GM23248 (cell line): ENCODE measurements around the gene IFNL1. TPM values are rescaled to one million over a fixed set of nuclear protein-coding genes. Genes with fewer than 3 reads are reported as not detected.

Experiments
- DNase-seq: peaks from one replicate; pipeline ENCODE4 v3.0.0-alpha.2; 2015
- H2AFZ ChIP-seq: fragments of 200-600 bp; sonication (generic); 2 replicates; pipeline ENCODE4 v1.6.1; 2016; ENCODE audit warnings: antibody characterized with exemption
- H3F3A ChIP-seq: fragments of 200-600 bp; sonication (generic); 2 replicates; pipeline ENCODE4 v1.6.1; 2016; ENCODE audit warnings: mild to moderate bottlenecking, antibody characterized with exemption, mixed run types; ENCODE audit not compliant: insufficient read depth
- H3K27ac ChIP-seq: fragments of 200-600 bp; sonication (generic); 2 replicates; pipeline ENCODE4 v1.5.1; 2016; ENCODE audit warnings: mild to moderate bottlenecking
- H3K27me3 ChIP-seq: fragments of 200-600 bp; sonication (generic); replicated peaks from 2 replicates; pipeline ENCODE4 v1.6.1; 2016; ENCODE audit warnings: mild to moderate bottlenecking; ENCODE audit not compliant: insufficient read depth
- H3K36me3 ChIP-seq: fragments of 200-600 bp; sonication (generic); 2 replicates; pipeline ENCODE4 v1.6.1; 2016; ENCODE audit warnings: low read depth, mild to moderate bottlenecking
- H3K4me1 ChIP-seq: fragments of 200-600 bp; sonication (generic); 2 replicates; pipeline ENCODE4 v1.6.1; 2016; ENCODE audit warnings: mild to moderate bottlenecking; ENCODE audit not compliant: insufficient read depth
- H3K4me2 ChIP-seq: fragments of 200-600 bp; sonication (generic); one replicate; pipeline ENCODE4 v1.6.1; 2016; ENCODE audit warnings: mild to moderate bottlenecking; ENCODE audit not compliant: unreplicated experiment
- H3K4me3 ChIP-seq: fragments of 200-600 bp; sonication (generic); 2 replicates; pipeline ENCODE4 v1.5.1; 2016; ENCODE audit warnings: mild to moderate bottlenecking
- H3K79me2 ChIP-seq: fragments of 200-600 bp; sonication (generic); 2 replicates; pipeline ENCODE4 v1.6.1; 2016; ENCODE audit warnings: mild to moderate bottlenecking; ENCODE audit not compliant: insufficient read depth
- H3K9ac ChIP-seq: fragments of 200-600 bp; sonication (generic); 2 replicates; pipeline ENCODE4 v1.6.1; 2016; ENCODE audit warnings: mild to moderate bottlenecking
- H3K9me2 ChIP-seq: fragments of 200-600 bp; sonication (generic); 2 replicates; pipeline ENCODE4 v1.6.1; 2016; ENCODE audit warnings: mixed run types, mild to moderate bottlenecking, moderate library complexity; ENCODE audit not compliant: insufficient read depth
- H3K9me3 ChIP-seq: fragments of 200-600 bp; sonication (generic); one replicate; pipeline ENCODE4 v1.6.1; 2017; ENCODE audit warnings: low read depth
- H4K20me1 ChIP-seq: fragments of 200-600 bp; sonication (generic); 2 replicates; pipeline ENCODE4 v1.6.0; 2016; ENCODE audit not compliant: insufficient read depth
- EZH2 ChIP-seq: fragments of 200-600 bp; sonication (generic); IDR thresholded peaks from 2 replicates; pipeline ENCODE4 v1.6.1; 2018; ENCODE audit warnings: antibody characterized with exemption, mild to moderate bottlenecking; ENCODE audit not compliant: insufficient read depth, poor library complexity, severe bottlenecking
- EZH2phosphoT487 ChIP-seq: fragments of 200-600 bp; sonication (generic); IDR thresholded peaks from 2 replicates; pipeline ENCODE4 v1.6.1; 2018; ENCODE audit warnings: antibody characterized with exemption, moderate library complexity, mild to moderate bottlenecking, low read depth; ENCODE audit not compliant: insufficient read depth
- whole genome bisulfite sequencing, 2 experiments: methylation state at CpG; one replicate each; pipeline ENCODE4 v1.1.6; 2015 to 2017; ENCODE audit warnings: low lambda C conversion rate in 2 of 2, low coverage in 1 of 2; ENCODE audit errors: missing lambda C conversion rate in 2 of 2; 5-methylcytosine and 5-hydroxymethylcytosine counted together
- in situ Hi-C: fragments of 300-500 bp; cut with MboI; formaldehyde crosslinking; loops from 2 replicates; pipeline ENCODE4 v1.15.0; 2020
- polyA plus RNA-seq: library from polyadenylated mRNA; unstranded; fragments of >200 nt; fragmentation: Nextera tagmentation; extraction: Ambion mirVana; gene quantifications from 2 replicates; pipeline ENCODE4 v1.2.1, GENCODE V29; 2016
- total RNA-seq: library from RNA; depleted of rRNA; stranded (reverse); fragments of >200 nt; shearing (Covaris generic); gene quantifications from 2 replicates; pipeline ENCODE4 v1.2.3, GENCODE V29; 2014

IFNL1 gene
- total and polyA plus RNA-seq, 2 experiments from 2014 or later, result not detected

GRCh38 chr19:39254531-39255345 is 41.5 kb upstream of the IFNL1 start:
- Histone ChIP-seq H3F3A (no peaks in the 10 kb centered on the region), H3K4me1 (no peaks in the 10 kb centered on the region), H4K20me1 (no peaks in the 10 kb centered on the region), H3K36me3 (no peaks in the 10 kb centered on the region), H3K9me3 (no peaks in the 10 kb centered on the region), H3K79me2 (no peaks in the 10 kb centered on the region), H3K4me3 (no peak overlapping the region), H2AFZ (no peak overlapping the region), H3K9me2 (no peaks in the 10 kb centered on the region), H3K27me3 (peaks cover 49% of the 10 kb centered on the region), H3K27ac (no peak overlapping the region), H3K9ac (no peak overlapping the region), H3K4me2 (no peak overlapping the region)
- in situ Hi-C loops, result no loop called here
- DNase-seq, result no peak
- no peak for TF ChIP-seq EZH2
- TF ChIP-seq EZH2phosphoT487, result no peak
- 63 to 64% methylated on average over 29 of the region's 29 CpGs for WGBS, 2 experiments

GRCh38 chr19:39257227-39257626 is 39.0 kb upstream of the IFNL1 start:
- Histone ChIP-seq H2AFZ (no peak overlapping the region), H3K36me3 (no peaks in the 10 kb centered on the region), H3K9me2 (no peaks in the 10 kb centered on the region), H3K4me2 (no peak overlapping the region), H4K20me1 (no peaks in the 10 kb centered on the region), H3K79me2 (no peaks in the 10 kb centered on the region), H3K9me3 (no peaks in the 10 kb centered on the region), H3F3A (no peaks in the 10 kb centered on the region), H3K27ac (no peak overlapping the region), H3K4me1 (no peaks in the 10 kb centered on the region), H3K9ac (no peak overlapping the region), H3K27me3 (peaks cover 51% of the 10 kb centered on the region), H3K4me3 (no peak overlapping the region)
- no peak for DNase-seq
- 68 to 74% methylated on average over 4 of the region's 4 CpGs for WGBS, 2 experiments
- TF ChIP-seq EZH2phosphoT487 (no peak), EZH2 (no peak)
- in situ Hi-C loops, result no loop called here

GRCh38 chr19:39261704-39262103 is 34.5 kb upstream of the IFNL1 start:
- no peak for DNase-seq
- Histone ChIP-seq H3K9me2 (no peaks in the 10 kb centered on the region), H3K4me2 (no peak overlapping the region), H3K9me3 (no peaks in the 10 kb centered on the region), H3F3A (no peaks in the 10 kb centered on the region), H3K4me1 (no peaks in the 10 kb centered on the region), H3K4me3 (no peak overlapping the region), H3K79me2 (no peaks in the 10 kb centered on the region), H2AFZ (no peak overlapping the region), H3K27ac (no peak overlapping the region), H3K36me3 (no peaks in the 10 kb centered on the region), H3K27me3 (peaks cover 68% of the 10 kb centered on the region), H3K9ac (no peak overlapping the region), H4K20me1 (no peaks in the 10 kb centered on the region)
- in situ Hi-C loops, result no loop called here
- no peak for TF ChIP-seq EZH2
- TF ChIP-seq EZH2phosphoT487, result no peak
- WGBS, 2 experiments, result 31 to 39% methylated on average over 3 of the region's 3 CpGs

GRCh38 chr19:39262496-39262895 is 33.7 kb upstream of the IFNL1 start:
- peaks cover 65% of the 10 kb centered on the region for H3K27me3 ChIP-seq
- no peaks in the 10 kb centered on the region for H3K4me1 ChIP-seq
- no peak overlapping the region for H3K9ac ChIP-seq
- H3K36me3 ChIP-seq, result no peaks in the 10 kb centered on the region
- no peak overlapping the region for H3K27ac ChIP-seq
- H3K4me2 ChIP-seq, result no peak overlapping the region
- H3F3A ChIP-seq, result no peaks in the 10 kb centered on the region
- no peaks in the 10 kb centered on the region for H3K9me3 ChIP-seq
- no peak overlapping the region for H3K4me3 ChIP-seq
- no peaks in the 10 kb centered on the region for H3K79me2 ChIP-seq
- DNase-seq, result no peak
- H4K20me1 ChIP-seq, result no peaks in the 10 kb centered on the region
- in situ Hi-C loops, result no loop called here
- no peaks in the 10 kb centered on the region for H3K9me2 ChIP-seq
- H2AFZ ChIP-seq, result no peak overlapping the region
- WGBS, 2 experiments, result 62 to 64% methylated on average over 4 of the region's 4 CpGs
- TF ChIP-seq EZH2phosphoT487, result no peak

GRCh38 chr19:39263912-39264305 is 32.3 kb upstream of the IFNL1 start:
- Histone ChIP-seq H3K4me1 (no peaks in the 10 kb centered on the region), H3K9ac (no peak overlapping the region), H3K4me2 (no peak overlapping the region), H3K9me3 (no peaks in the 10 kb centered on the region), H3K27me3 (peaks cover 65% of the 10 kb centered on the region), H3K36me3 (no peaks in the 10 kb centered on the region), H3K79me2 (no peaks in the 10 kb centered on the region), H4K20me1 (no peaks in the 10 kb centered on the region), H2AFZ (no peak overlapping the region), H3F3A (no peaks in the 10 kb centered on the region), H3K9me2 (no peaks in the 10 kb centered on the region), H3K4me3 (no peak overlapping the region), H3K27ac (no peak overlapping the region)
- no peak for TF ChIP-seq EZH2phosphoT487
- TF ChIP-seq EZH2, result peak; percentile 41
- in situ Hi-C loops, result no loop called here
- no peak for DNase-seq
- 4 to 8% methylated on average over 13 to 16 of the region's 17 CpGs for WGBS, 2 experiments
